PC-3 (cell line): ENCODE data around the gene ZNF385B. TPM values are rescaled to one million over a fixed set of nuclear protein-coding genes. Genes with fewer than 3 reads are reported as not detected.

Experiments used
- ATAC-seq: fragments of 200-7000 bp; cut with Tn5 transposase; 2 replicates; pipeline ENCODE4 v1.9.1; 2020; ENCODE audit warnings: mild to moderate bottlenecking, moderate library complexity
- BruUV-seq: library from RNA; stranded (reverse); fragments of 400-500 nt; replicated peaks from 2 replicates; lab custom pipeline; 2021; lab: Mats Ljungman, UMichigan
- CTCF ChIA-PET: fragments of 300-600 bp; sonication (Branson Sonifier 250); formaldehyde crosslinking; loops from one replicate; lab custom pipeline; 2022; ENCODE audit warnings: antibody characterized with exemption; lab: Charles Lee
- POLR2A ChIA-PET: fragments of 300-600 bp; sonication (Branson Sonifier 250); formaldehyde crosslinking; loops from one replicate; lab custom pipeline; 2022; ENCODE audit warnings: antibody characterized with exemption; ENCODE audit not compliant: unreplicated experiment; lab: Charles Lee
- DNase-seq: peaks from one replicate; pipeline ENCODE4 v3.0.0-alpha.2; 2015
- H2AFZ ChIP-seq: fragments of 300-600 bp; sonication (generic); 2 replicates; pipeline ENCODE4 v1.6.0; 2016; ENCODE audit warnings: antibody characterized with exemption, low read length
- H3F3A ChIP-seq: fragments of 300-600 bp; sonication (generic); one replicate; pipeline ENCODE4 v1.6.0; 2017; ENCODE audit warnings: antibody characterized with exemption, low read length, control low read depth, mild to moderate bottlenecking; ENCODE audit not compliant: unreplicated experiment
- H3K27ac ChIP-seq: fragments of 300-600 bp; sonication (generic); 2 replicates; pipeline ENCODE4 v1.5.1; 2016; ENCODE audit warnings: mild to moderate bottlenecking, low read length
- H3K27me3 ChIP-seq: fragments of 300-600 bp; sonication (generic); 2 replicates; pipeline ENCODE4 v1.6.1; 2016; ENCODE audit warnings: low read length, mixed read lengths
- H3K36me3 ChIP-seq: fragments of 300-600 bp; sonication (generic); 2 replicates; pipeline ENCODE4 v1.6.1; 2016; ENCODE audit warnings: low read depth, mixed run types, low read length, mixed read lengths
- H3K4me1 ChIP-seq: fragments of 300-600 bp; sonication (generic); 2 replicates; pipeline ENCODE4 v1.5.1; 2016; ENCODE audit warnings: low read length; ENCODE audit not compliant: insufficient read depth
- H3K4me2 ChIP-seq: fragments of 300-600 bp; sonication (generic); 2 replicates; pipeline ENCODE4 v1.6.0; 2016; ENCODE audit warnings: low read length
- H3K4me3 ChIP-seq: fragments of 300-600 bp; sonication (generic); 2 replicates; pipeline ENCODE4 v1.5.1; 2016; ENCODE audit warnings: mild to moderate bottlenecking, low read length, mixed read lengths
- H3K79me2 ChIP-seq: fragments of 300-600 bp; sonication (generic); 2 replicates; pipeline ENCODE4 v1.6.1; 2017; ENCODE audit warnings: low read length, mixed read lengths
- H3K9ac ChIP-seq: fragments of 300-600 bp; sonication (generic); 2 replicates; pipeline ENCODE4 v1.6.0; 2016; ENCODE audit warnings: mild to moderate bottlenecking, low read length
- H3K9me2 ChIP-seq: fragments of 300-600 bp; sonication (generic); replicated peaks from 2 replicates; pipeline ENCODE4 v1.6.1; 2016; ENCODE audit warnings: mixed run types, low read length, mixed read lengths
- H3K9me3 ChIP-seq: fragments of 300-600 bp; sonication (generic); 2 replicates; pipeline ENCODE4 v1.6.1; 2016; ENCODE audit warnings: low read length, mixed read lengths
- H4K20me1 ChIP-seq: fragments of 300-600 bp; sonication (generic); 2 replicates; pipeline ENCODE4 v1.6.1; 2016; ENCODE audit warnings: low read length, mixed read lengths
- CTCF ChIP-seq: fragments of 300-600 bp; sonication (generic); conservative IDR thresholded peaks from 2 replicates; pipeline ENCODE4 v1.5.1; 2017; ENCODE audit warnings: antibody characterized with exemption, low read depth, mild to moderate bottlenecking, low read length
- EZH2 ChIP-seq: fragments of 300-600 bp; sonication (generic); IDR thresholded peaks from one replicate; pipeline ENCODE4 v1.6.1; 2017; ENCODE audit warnings: antibody characterized with exemption, mild to moderate bottlenecking, low read length; ENCODE audit not compliant: unreplicated experiment
- EZH2phosphoT487 ChIP-seq: fragments of 300-600 bp; sonication (generic); IDR thresholded peaks from 2 replicates; pipeline ENCODE4 v1.6.1; 2018; ENCODE audit warnings: mild to moderate bottlenecking, antibody characterized with exemption, low read length, borderline replicate concordance
- intact Hi-C: fragments of 100-400 bp; cut with micrococcal nuclease; formaldehyde crosslinking; loops from 2 replicates; pipeline ENCODE4 v1.9.0; 2023
- total RNA-seq: library from RNA; depleted of rRNA; stranded (reverse); fragments of >200 nt; gene quantifications from 2 replicates; pipeline ENCODE4 v1.2.3, GENCODE V29; 2014

Gene ZNF385B
- total RNA-seq, 1 experiment from 2014 or later = 2.4 TPM

DNA sequence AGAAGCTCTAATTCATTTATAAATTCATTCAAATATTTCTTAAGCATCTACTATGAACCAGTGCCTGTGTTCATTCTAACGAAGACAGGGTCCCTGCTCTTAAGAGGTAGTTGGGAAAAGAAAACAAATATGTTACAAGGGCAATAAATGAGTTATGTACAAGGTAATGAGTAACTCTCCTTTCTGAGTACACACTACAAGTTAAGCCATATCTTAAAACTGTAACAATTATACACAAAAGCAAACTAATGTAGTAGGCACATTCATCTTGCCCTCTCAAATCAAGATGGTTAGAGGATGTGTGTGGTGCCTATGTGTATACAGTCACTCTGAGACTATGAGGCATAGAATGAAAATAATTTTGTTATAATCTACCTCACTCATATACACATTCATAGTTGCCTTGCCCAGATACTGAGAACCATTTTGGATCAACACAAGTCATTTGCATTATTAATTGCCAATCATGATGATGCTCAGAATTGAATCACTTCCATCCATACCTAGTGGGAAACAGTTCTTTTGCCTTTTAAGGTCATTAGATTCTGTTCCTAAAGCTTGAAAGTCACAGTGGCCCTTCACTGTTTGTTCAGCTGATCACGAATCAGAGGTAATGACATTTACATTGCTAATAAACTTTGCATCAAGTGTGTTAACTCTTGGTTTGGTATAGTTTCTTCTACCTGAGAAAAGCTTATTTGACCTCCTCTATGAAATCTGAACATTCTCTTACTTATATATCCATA, 283.1 kb downstream of the ZNF385B start:
- Histone ChIP-seq H3K27ac (no peak overlapping the region), H2AFZ (no peak overlapping the region), H3K9ac (no peak overlapping the region), H3K36me3 (no peaks in the 10 kb centered on the region), H3K27me3 (no peaks in the 10 kb centered on the region), H3K4me2 (no peak overlapping the region), H3K9me3 (no peaks in the 10 kb centered on the region), H3F3A (peaks cover 6% of the 10 kb centered on the region), H3K4me3 (no peak overlapping the region), H3K9me2 (no peaks in the 10 kb centered on the region), H4K20me1 (no peaks in the 10 kb centered on the region), H3K4me1 (peaks cover 21% of the 10 kb centered on the region), H3K79me2 (no peaks in the 10 kb centered on the region)
- CTCF ChIA-PET = no interaction called here
- TF ChIP-seq EZH2phosphoT487 (no peak), EZH2 (no peak), CTCF (no peak)
- BruUV-seq = no TSS peak
- DNase-seq = no peak
- POLR2A ChIA-PET = no interaction called here
- intact Hi-C loops = loop anchor here (10.0 kb wide), 1 partner anchor 96 kb away; no protein-coding TSS in a partner anchor
- ATAC-seq = no peak

DNA sequence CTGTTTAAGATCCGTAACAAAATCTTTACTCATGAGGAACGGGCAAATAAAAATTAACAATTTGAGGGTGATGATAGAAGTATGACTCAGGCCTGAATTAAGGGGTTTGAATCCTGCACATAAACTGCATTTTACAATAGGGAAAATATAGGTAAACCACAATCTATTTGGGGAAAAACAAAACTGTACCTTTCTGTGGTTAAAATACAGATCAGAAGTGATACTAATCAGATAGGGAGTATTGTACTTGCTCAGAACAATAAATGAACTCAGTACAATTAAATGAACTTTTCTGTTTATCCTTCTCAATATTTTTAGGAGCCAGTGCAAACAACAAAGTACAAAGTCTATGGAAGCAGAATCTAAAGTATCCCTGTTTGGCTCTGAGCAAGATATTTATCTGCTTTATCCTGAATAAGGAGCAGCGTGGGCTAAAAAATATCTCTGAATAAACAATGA, 287.3 kb downstream of the ZNF385B start:
- Histone ChIP-seq H3K27me3 (no peaks in the 10 kb centered on the region), H3K36me3 (no peaks in the 10 kb centered on the region), H4K20me1 (no peaks in the 10 kb centered on the region), H3K9ac (peak overlapping the region; percentile 6; the same call in 1 of the 2 replicates), H3K27ac (peak overlapping the region; percentile 63), H3K4me3 (peak overlapping the region; percentile 22; the same call in 1 of the 2 replicates), H3K79me2 (no peaks in the 10 kb centered on the region), H3K4me2 (peak overlapping the region; percentile 38), H3K4me1 (peaks cover 33% of the 10 kb centered on the region), H3K9me2 (no peaks in the 10 kb centered on the region), H2AFZ (no peak overlapping the region), H3K9me3 (no peaks in the 10 kb centered on the region), H3F3A (peaks cover 6% of the 10 kb centered on the region)
- POLR2A ChIA-PET = no interaction called here
- TF ChIP-seq EZH2phosphoT487 = no peak
- TF ChIP-seq EZH2 = no peak
- no peak for TF ChIP-seq CTCF
- intact Hi-C loops = loop anchor here (5.0 to 10.0 kb wide), 2 partner anchors 101 to 127 kb away; no protein-coding TSS in a partner anchor
- peak; percentile 79 for DNase-seq
- CTCF ChIA-PET = no interaction called here
- peak; percentile 77 for ATAC-seq
- no TSS peak for BruUV-seq

DNA sequence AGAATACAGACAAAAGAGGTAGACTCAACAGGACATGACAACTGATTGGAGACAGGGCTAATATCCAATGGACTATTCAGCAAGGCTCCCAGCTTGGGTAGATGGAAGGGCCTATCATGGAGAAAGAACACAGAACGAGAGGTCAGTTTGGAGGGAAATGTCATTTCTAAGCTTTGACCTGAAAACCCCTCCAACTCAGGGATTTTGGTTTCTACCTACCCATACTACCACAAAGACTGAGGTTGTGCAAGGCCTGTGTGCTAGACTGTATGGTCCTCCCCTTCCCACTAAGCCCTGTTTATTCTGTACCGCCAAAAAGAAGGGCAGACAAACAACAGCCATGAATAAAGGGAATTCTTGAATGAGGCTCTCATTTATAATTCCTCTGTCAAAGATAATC, 288.9 kb downstream of the ZNF385B start:
- BruUV-seq = no TSS peak
- ATAC-seq = no peak
- H3K4me2 ChIP-seq = no peak overlapping the region
- H3K4me3 ChIP-seq = no peak overlapping the region
- H3K9me2 ChIP-seq = no peaks in the 10 kb centered on the region
- no peak overlapping the region for H2AFZ ChIP-seq
- no peaks in the 10 kb centered on the region for H3K79me2 ChIP-seq
- TF ChIP-seq EZH2phosphoT487 (no peak), EZH2 (no peak), CTCF (no peak)
- no peak overlapping the region for H3K9ac ChIP-seq
- H3K27ac ChIP-seq = no peak overlapping the region
- no peaks in the 10 kb centered on the region for H4K20me1 ChIP-seq
- no peaks in the 10 kb centered on the region for H3K9me3 ChIP-seq
- peaks cover 6% of the 10 kb centered on the region for H3F3A ChIP-seq
- intact Hi-C loops = loop anchor here (5.0 to 10.0 kb wide), 2 partner anchors 102 to 125 kb away; no protein-coding TSS in a partner anchor
- H3K4me1 ChIP-seq = peaks cover 33% of the 10 kb centered on the region
- H3K27me3 ChIP-seq = no peaks in the 10 kb centered on the region
- ChIA-PET POLR2A (no interaction called here), CTCF (no interaction called here)
- DNase-seq = no peak
- no peaks in the 10 kb centered on the region for H3K36me3 ChIP-seq
